GM21825 (cell line): ENCODE results near the gene MYO7A.

Experiments used
- ATAC-seq: cut with Tn5 transposase; IDR thresholded peaks from one replicate; pipeline ENCODE4 v1.9.1; 2021; ENCODE audit warnings: mild to moderate bottlenecking, moderate library complexity; ENCODE audit not compliant: unreplicated experiment

Gene MYO7A

DNA sequence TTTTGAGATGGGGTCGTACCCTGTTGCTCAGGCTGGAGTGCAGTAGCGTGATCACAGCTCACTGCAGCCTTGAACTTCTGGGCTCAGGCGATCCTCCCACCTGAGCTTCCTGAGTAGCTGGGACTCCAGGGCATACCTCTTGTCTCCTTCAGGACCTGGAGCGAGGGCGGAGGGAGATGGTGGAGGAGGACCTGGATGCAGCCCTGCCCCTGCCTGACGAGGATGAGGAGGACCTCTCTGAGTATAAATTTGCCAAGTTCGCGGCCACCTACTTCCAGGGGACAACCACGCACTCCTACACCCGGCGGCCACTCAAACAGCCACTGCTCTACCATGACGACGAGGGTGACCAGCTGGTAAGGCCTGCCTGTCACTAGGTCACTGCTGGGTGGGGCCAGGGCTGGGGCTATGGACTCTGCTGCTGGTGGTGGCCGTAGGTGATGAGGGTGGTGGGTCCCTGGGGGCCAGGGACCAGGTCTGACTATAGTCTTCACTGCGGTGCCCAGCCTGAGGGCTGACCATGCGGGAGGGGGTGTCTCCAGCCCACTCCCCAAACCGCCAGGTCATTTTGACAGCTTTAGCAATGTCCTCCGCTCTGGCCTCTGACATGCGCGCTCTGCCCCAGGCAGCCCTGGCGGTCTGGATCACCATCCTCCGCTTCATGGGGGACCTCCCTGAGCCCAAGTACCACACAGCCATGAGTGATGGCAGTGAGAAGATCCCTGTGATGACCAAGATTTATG is 53.9 kb downstream of the MYO7A start:
- ATAC-seq: no peak

DNA sequence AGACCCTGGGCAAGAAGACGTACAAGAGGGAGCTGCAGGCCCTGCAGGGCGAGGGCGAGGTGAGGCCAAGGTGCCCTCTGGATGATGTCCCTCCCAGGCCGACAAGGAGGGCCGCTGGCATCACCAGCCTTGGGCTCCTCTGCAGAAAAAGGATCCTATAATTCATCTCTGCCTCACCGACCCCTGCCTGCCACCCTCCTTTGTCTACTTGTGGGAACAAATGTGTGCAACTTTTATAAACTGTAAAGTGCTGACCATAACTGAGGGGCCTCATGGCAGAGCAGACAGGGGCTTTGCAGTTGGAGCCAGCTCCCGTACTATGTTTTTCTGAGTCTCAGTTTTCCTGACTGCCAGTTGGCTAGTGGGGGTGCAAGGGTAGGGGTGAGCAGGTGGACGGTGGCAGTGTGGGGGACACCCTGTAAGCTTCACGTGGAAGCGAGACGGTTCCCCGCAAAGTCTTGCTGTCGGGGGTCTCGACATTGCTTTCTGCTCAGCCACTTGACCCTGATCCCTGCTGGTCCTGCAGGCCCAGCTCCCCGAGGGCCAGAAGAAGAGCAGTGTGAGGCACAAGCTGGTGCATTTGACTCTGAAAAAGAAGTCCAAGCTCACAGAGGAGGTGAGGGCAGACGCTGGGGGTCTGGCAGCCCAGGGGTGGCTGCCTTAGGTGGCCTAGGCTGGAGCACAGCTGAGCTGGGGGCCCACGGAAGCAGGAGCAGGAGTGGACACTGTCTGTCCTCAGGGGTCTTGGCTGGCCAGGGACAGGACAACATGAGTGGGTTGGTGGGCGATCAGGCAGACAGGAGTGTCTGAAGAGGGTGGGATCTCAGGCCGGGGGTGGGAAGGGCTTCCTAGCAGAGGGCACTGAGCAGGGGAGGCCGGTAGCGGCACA is 54.7 kb downstream of the MYO7A start:
- ATAC-seq: no peak

DNA sequence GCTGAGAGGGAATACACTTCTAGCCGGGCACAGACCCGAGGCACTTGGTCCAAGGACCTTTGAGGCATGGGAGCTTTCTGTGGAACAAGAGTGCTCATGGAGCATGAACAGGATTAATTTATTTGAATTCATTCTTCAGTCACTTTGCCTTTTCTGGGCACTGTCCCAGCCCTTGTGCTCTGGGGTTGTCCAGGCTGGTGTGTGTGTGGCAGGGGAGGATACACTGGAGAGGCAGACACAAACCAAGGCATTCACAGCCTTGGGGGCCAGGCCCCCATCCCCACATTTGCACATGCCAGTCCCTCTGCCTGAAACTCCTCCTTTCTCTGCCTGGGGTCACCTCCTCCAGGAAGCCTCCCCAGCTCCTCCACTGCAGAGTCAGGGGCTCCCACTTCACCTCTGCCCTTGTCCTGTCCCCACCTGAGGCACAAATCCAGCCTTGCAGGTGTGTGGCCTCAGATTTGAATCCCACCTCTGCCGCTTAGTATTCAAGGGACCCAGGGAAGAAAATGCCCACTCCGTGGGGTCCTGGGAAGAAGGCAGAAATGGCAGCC is 55.5 kb downstream of the MYO7A start:
- ATAC-seq: no peak

DNA sequence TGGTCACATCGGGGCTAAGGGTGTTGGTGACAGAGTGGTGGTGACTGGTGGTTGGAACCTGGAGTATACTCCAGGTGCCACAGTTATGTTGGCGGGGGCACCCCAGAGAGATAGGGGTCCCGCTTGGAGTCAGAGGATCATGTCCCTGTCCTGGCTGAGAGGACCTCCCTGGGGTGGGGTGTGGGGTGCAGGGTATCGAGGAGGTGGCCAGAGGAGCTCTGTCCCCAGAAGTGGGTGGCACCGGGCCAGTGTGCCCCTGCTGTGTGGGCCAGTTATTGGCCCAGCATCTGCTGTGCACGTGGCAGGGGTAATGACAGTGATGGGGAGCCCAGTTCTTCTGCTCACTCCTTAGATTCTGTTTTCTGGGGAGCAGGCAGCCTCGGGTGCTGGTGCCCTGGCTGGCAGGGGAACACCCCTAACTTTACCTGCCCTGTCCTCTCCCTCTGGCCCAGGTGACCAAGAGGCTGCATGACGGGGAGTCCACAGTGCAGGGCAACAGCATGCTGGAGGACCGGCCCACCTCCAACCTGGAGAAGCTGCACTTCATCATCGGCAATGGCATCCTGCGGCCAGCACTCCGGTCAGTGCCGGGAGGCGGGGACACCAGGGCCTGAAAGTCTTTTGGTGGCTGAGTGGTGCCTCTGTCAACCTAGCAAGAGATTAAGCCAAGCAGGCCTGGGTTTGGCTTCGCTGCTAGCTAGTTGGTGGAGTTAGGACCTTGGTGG is 56.3 kb downstream of the MYO7A start:
- ATAC-seq: no peak

DNA sequence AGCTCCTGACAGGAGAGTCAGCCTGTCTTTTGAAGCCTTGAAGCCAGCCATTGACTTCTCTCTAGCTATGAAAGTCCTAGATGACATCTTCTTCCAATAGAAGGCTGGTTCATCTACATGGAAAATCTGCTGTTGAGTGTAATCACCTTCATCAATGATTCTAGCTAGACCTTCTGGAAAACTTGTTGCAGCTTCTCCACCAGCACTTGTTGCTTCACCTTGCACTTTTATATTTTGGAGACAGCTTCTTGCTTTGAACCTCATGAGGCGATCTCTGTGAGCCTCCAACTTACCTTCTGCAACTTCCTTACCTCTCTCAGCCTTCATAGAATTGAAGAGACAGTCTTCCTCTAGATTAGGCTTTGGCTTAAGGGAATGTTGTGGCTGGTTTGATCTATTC is 58.3 kb downstream of the MYO7A start:
- ATAC-seq: no peak

DNA sequence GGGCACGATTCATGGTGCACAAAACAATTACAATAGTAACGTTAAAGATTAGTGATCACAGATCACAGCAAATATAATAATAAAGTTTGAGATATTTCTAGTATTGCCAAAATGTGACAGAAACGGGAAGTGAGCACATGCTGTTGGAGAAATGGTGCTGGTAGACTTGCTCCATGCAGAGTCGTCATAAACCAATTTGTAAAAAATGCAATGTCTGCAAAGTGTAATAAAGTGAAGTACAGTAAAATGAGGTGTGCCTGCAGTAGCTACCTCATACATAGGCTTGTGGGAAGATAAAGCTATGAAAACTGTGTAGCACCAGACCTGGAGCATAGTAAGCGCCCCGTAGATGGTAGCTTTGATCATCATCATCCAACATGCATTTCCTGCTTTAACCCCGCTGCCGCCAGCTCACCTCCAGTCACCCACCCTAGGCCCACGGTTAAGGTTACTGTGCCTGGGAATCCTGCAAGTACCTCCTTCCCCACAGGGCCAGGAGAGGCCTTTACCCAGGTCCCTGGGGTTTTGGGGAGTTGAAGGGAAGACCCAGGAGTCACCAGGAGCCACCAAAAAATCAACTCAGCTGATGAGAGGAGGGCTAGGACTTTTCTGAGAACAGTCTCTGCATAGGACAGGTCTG is 59.2 kb downstream of the MYO7A start:
- no peak for ATAC-seq

DNA sequence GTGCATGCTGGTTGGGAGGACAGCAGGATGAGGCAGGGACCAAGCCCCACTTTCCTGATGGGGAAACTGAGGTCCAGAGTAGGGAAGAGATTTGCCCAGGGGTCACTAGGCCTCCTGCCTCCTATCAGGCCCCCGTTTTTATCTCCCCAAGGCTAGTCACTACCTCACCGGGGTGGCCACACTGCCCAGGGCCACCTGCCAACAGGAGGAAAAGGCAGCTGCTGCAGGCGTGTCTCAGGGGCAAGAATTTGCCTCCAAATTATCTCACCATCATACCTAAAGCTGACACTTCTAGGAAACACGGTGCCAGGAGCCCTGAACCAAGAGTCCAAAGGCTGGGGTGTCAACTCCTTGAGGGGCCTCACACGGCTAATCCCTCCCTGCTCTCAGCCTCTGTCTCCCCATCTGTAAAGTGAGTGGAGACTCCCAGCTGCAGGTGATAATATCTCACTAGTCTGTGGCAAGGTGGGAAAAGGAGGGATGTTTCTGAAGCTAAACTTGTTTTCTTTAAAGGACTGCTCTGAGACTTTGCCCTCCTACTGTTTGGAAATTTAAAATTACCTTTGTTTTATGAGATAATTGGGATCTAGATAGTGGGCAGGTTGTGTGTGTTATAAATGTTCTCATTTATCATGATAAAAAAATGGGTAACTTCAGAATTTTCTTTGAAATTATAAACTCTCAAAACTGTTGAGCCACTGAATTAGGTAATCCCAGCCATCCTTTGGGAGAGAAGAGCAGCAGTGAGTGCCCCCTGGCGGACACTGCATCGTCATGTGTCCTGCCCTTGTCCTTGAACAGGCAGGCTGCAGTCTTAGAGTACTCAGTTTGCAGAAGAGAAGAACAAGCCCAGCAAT is 60.0 kb downstream of the MYO7A start:
- ATAC-seq: no peak

DNA sequence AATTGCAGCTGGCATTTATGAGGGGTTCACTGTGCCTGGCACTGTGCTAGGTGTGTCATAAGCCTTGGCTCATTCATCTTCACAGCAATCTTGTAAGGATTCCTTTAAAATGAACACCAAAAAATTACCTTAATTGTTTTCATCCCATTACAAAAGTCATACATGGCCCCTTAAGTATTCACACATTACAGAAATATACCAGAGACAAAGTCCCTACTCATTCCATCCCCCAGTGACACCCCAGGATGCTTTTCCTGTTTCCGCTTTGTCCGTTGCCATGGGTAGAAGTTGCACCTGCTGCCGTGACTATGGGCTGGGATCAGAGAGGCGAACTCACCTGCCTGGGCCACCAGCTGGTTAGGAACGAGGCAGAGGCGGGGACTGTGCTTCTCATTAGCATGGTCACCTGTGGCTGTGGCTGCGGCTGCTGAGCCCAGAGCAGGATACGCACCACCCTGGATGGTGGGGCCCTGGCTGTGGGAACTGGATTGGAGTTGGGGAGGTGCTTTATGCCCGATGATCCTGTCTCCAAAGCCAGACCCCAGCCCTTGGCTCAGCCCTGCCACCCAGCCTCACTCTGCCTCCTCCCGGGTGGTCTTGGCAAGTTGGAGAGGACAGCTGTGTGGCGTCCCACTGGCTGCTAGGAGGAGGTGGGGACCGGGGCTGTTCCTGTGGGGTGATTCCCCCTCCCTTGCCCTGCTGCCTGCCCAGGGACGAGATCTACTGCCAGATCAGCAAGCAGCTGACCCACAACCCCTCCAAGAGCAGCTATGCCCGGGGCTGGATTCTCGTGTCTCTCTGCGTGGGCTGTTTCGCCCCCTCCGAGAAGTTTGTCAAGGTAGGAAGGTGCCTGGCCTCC is 60.8 kb downstream of the MYO7A start:
- ATAC-seq: no peak

DNA sequence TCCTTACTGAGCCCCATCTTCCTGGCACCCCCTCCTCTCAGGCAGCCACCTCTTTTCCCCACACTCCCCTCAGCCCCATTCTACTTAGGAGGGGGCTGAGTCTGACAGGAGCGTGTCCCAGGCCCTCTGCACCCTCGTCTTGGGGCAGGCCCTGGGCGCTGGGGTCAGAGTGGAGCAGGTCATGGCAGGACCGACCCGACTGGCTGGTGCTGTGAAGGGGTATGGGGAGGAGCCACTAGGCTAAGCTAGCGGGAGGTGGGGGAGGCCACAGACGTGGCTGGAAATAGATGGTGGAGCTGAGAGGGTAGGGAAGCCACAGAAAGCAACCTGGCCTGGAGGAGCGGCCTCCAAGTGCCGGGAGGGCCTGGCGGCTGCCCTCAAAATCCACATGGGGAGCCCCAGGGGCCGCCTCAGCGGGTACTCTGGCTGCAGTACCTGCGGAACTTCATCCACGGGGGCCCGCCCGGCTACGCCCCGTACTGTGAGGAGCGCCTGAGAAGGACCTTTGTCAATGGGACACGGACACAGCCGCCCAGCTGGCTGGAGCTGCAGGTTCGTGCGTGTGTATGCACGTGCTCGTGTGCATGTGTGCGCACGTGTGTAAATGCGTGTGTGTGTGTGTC is 61.7 kb downstream of the MYO7A start:
- ATAC-seq: no peak

DNA sequence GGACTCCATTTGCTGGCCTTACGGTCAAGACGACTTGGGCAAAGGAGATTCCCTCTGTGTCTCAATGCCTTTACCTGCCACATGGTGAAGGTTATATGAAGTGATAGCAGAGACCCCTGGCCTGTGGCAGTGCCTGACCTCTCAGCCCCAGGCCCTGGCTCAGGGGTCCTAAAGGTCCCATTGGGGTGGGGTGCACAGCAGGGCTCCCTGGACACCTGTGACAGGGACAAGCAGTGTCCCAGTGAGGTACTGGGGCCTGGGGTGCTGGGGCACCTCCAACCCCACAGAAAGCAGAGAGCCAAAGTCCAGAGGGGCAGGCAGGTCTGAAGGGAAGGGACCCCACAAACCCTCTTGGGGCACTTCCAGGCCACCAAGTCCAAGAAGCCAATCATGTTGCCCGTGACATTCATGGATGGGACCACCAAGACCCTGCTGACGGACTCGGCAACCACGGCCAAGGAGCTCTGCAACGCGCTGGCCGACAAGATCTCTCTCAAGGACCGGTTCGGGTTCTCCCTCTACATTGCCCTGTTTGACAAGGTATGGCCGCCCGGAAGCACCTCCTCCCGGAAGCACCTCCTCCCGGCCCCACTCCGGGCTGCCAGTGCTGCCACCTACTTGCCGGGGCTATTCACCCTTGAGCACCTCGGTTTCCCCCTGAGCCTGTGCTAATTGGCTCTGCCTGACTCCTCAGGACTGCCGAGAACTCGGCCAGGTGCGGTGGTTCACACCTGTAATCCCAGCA is 62.5 kb downstream of the MYO7A start:
- no peak for ATAC-seq

DNA sequence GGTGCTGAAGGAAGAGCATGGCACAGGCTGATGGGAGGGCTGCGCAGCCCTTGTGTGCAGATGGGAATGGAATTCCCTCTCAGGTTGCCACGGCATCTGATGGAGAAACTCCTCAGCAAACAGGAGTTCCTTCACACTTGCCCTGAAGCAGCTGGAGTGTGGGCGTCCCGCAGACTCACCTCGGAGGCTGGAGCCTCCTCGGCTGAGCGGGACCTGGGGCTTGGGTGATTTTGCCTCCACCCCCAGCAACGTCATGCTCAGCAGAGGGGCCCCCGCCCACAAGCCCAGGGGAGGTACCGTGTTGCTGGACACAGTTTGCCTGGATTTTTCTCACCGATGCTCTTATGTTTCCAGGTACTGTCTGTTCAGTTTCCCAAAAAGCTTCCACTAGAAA is 63.4 kb downstream of the MYO7A start:
- ATAC-seq: no peak

DNA sequence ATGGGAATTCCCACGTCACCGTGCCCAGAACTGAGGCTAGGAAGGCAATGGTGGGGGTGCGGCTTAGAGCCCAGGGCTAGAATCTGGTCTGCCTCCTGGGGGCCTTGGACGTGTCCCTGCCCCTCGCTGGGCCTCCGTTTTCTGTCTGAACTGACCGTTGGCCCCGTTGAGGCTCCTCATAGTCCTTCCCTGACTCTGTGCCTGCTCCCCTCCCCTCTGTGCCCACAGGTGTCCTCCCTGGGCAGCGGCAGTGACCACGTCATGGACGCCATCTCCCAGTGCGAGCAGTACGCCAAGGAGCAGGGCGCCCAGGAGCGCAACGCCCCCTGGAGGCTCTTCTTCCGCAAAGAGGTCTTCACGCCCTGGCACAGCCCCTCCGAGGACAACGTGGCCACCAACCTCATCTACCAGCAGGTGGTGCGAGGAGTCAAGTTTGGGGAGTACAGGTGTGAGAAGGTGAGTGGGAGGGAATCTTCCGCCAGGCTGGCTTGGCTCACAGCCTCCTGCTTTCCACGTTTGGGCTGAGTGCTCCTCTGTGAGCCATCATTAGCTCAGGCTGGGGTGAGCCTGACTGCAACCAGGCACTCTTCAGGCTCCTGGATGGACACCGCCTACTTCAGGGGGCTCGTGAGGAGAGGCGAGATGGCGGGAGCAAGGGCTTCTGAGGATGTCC is 63.9 kb downstream of the MYO7A start:
- ATAC-seq: no peak

DNA sequence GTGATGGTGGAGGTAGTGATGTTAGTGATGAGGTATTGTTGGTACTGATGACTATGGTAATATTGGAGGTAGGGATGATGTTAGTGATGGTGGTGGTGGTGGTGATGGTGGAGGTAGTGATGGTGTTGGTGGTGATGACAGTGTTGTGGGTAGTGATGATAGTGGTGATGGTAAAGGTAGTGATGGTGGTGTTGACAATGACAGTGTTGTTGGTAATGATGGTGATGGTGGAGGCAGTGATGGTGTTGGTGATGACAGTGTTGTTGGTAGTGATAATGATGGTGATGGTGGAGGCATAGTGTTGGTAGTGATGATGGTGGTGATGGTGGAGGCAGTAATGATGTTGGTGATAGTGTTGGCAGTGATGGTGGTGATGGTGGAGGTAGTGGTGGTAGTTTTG is 65.1 kb downstream of the MYO7A start:
- no peak for ATAC-seq

DNA sequence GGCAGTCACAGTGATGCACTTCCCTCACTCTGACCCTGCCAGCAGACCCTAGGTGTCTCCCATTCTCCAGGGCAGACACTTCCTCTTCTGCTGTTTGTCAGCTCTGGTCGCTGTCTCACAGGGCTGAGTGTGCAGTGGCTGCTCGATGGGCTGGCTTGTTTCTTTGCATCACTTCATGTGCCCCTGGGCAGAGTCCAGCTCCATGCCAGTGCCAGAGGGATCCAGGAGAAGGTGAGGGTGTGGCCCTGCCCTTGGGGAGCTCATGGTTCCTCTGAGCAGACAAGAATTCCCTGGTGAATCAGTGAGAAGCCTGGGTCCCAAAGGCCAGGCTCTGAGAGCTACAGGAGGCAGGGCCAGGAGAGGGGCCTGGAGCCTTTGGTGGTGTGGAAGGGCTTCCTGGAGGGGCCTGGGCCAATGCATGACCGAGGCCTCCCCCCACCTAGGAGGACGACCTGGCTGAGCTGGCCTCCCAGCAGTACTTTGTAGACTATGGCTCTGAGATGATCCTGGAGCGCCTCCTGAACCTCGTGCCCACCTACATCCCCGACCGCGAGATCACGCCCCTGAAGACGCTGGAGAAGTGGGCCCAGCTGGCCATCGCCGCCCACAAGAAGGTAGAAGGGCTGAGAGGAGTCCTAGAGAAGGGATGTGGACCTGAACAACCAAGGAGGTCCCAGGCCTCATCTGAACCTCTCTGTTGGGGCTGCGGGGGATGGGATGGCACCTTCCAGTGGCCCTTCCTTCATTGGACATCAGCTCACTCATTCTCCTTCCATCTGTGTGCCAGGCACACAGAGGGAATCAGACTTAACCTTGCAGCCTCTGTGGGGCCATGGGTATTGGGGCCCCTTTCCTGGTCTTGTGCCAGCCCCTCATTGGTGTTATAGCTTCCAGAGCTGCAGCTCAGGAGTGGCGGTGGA is 66.1 kb downstream of the MYO7A start:
- ATAC-seq: no peak

DNA sequence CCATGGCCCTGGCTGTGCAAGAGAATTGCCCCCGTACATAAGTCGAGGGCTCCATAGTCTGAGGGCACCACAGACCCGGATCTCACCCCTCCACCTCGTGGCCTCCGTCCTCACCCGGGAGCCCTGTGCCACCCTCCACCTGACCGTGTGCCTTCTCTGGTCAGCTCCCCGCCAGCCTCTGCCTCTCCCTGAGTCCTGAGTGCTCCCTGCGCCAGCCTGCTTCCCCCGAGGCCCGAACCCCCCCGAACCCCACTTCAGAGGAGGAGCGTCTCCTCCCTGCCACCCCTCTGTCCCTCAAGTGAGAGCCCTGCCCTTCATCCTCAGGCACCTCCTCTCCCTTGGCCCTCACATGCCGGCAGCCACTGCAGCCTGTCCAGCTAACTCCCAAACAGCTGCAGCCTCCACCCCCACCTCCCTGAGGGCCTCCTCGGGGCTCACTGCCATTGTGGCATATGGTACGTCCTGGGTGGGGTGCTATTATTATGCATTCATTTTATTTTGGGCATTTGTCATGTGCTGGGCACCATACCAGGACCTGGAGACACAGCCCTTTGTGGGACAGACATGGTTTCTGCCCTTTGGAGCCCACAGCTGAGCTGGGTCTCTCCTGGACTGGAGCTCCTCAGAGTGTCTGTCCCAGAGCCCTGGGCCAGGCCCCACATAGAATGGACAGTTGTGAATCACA is 67.2 kb downstream of the MYO7A start:
- no peak for ATAC-seq

DNA sequence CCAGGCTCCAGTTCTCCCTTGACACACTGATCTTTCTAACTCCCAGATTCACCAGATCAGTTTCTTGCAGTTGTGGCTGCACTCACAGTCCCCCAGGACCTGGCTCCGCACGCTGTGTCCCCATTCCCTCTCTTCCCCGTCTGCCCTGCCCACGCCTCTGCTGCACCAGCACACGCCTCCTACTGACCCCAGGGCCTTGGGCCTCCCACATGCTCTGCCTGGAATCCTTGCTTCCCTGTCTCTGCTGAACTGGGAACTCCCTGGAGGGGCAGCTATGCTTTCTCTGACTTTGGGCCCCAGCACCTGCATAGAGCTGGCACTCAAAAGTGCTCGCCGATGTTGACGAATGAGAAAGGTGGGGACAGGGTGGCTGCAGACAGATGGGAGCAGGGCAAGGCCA is 68.9 kb downstream of the MYO7A start:
- no peak for ATAC-seq
